T-helper 17 cell (primary cell): ENCODE data around the gene TTR. TPM values are rescaled to one million over a fixed set of nuclear protein-coding genes. Genes with fewer than 3 reads are reported as not detected.

ENCODE experiments used
- ATAC-seq: fragments of 150-1000 bp; cut with Tn5 transposase; 2 replicates; pipeline ENCODE4 v1.10.0; 2021; ENCODE audit warnings: mild to moderate bottlenecking, moderate library complexity
- DNase-seq, 3 donors: peaks; one replicate each; pipeline versions ENCODE4 v3.0.0 to v3.0.0-alpha.2; 2020 to 2021
- H3K9me3 ChIP-seq: one replicate; pipeline ENCODE4 v1.7.0; 2013; ENCODE audit warnings: low read length, mild to moderate bottlenecking; ENCODE audit not compliant: control insufficient read depth, poor library complexity, severe bottlenecking
- H3K27ac Mint-ChIP-seq: one replicate; pipeline ENCODE4 v1.8.0; 2022; ENCODE audit warnings: mild to moderate bottlenecking, moderate library complexity, mixed read lengths
- H3K27me3 Mint-ChIP-seq: one replicate; pipeline ENCODE4 v1.8.0; 2022; ENCODE audit warnings: mixed read lengths
- H3K36me3 Mint-ChIP-seq: one replicate; pipeline ENCODE4 v1.8.0; 2022; ENCODE audit warnings: low read depth, mixed read lengths
- H3K4me1 Mint-ChIP-seq: one replicate; pipeline ENCODE4 v1.8.0; 2022; ENCODE audit warnings: mild to moderate bottlenecking, mixed read lengths
- H3K4me3 Mint-ChIP-seq: one replicate; pipeline ENCODE4 v1.8.0; 2022; ENCODE audit warnings: mild to moderate bottlenecking, moderate library complexity, mixed read lengths
- total RNA-seq, 4 donors: library from RNA in 2 of 4; stranded (reverse) in 2 of 4; gene quantifications; one replicate each; pipeline ENCODE4 v1.2.3 and lab custom pipeline; 2022 to 2026

Gene TTR
- total RNA-seq, 2 donors from 2014 or later = not detected

DNA sequence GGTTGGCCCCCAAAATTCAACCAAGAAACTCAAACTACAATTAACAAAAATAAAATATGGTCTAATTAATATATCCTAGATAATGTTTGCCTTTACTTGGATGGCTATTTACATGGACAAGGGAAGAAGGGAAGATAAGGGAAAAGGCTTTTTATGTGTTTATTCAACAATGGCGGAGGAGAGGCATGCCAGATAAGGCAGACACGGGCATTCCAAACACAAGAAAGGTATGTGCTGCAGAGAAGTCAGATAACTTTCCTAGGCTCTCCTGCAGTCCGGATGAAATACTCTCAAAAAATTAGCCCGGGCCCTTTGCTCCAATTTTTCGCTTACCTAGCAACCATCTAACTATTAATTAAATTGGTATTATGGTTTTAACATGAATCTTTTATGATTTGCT is 5.1 kb upstream of the TTR start:
- no peak overlapping the region for H3K27ac Mint-ChIP-seq
- no peaks in the 10 kb centered on the region for H3K36me3 Mint-ChIP-seq
- peaks cover 9% of the 10 kb centered on the region for H3K27me3 Mint-ChIP-seq

DNA sequence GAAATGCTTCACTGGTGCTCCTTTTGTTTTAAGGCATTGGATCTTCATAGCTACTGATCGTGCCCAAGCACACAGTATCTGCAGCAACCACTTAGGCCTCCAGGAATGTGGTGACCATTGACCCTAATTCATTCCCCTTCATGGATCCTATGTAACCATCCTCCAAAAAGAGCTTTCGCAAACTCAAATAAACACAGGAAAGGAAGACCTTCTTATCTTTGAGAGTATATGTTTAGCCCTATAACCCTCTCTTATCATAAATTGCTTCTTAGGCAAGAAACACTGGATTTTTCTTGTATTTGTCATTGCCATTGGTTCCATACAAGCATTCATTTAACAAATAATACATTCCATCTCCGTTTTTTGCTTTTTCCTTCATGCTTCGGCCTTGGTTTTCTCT is 4.1 kb upstream of the TTR start:
- Mint-ChIP-seq H3K4me1 (no peaks in the 10 kb centered on the region), H3K27ac (no peak overlapping the region), H3K27me3 (peaks cover 10% of the 10 kb centered on the region), H3K36me3 (no peaks in the 10 kb centered on the region), H3K4me3 (no peak overlapping the region)
- ATAC-seq = no peak
- no peaks in the 10 kb centered on the region for H3K9me3 ChIP-seq
- no peak for DNase-seq

More for the DNA sequence above, 5.1 kb upstream of the TTR start:
- ATAC-seq (no peak), DNase-seq (no peak)
- H3K4me1 Mint-ChIP-seq = no peaks in the 10 kb centered on the region
- no peak overlapping the region for H3K4me3 Mint-ChIP-seq
- no peaks in the 10 kb centered on the region for H3K9me3 ChIP-seq

DNA sequence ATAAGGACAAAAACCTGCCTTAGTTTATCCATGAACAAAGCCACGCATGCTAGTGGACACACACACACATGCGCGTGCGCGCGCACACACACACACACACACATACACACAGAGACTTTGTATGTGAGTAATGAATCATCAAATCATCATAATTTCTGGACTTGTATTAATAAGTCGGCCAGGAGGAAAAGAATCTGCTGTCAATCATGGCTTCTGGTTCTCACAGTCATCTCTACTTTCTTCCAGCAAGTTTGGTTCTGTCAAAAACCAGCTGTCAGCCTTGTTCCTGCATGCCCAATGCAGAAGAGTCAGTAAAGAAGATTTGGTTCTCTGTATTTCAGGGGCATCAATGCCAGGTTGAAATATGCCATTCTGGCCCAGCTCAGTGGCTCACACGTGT is 1.1 kb upstream of the TTR start:
- no peaks in the 10 kb centered on the region for H3K36me3 Mint-ChIP-seq
- ATAC-seq (no peak), DNase-seq (no peak)
- no peak overlapping the region for H3K4me3 Mint-ChIP-seq
- H3K27me3 Mint-ChIP-seq = peaks cover 22% of the 10 kb centered on the region
- H3K4me1 Mint-ChIP-seq = no peaks in the 10 kb centered on the region
- H3K27ac Mint-ChIP-seq = no peak overlapping the region
- no peaks in the 10 kb centered on the region for H3K9me3 ChIP-seq

DNA sequence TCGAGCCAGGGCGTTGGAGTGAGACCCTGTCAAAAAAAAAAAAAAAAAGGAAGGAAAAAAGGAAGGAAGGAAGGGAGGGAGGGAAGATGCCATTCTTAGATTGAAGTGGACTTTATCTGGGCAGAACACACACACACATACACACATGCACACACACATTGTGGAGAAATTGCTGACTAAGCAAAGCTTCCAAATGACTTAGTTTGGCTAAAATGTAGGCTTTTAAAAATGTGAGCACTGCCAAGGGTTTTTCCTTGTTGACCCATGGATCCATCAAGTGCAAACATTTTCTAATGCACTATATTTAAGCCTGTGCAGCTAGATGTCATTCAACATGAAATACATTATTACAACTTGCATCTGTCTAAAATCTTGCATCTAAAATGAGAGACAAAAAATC is 564 bp upstream of the TTR start:
- Mint-ChIP-seq H3K4me3 (no peak overlapping the region), H3K4me1 (no peaks in the 10 kb centered on the region)

DNA sequence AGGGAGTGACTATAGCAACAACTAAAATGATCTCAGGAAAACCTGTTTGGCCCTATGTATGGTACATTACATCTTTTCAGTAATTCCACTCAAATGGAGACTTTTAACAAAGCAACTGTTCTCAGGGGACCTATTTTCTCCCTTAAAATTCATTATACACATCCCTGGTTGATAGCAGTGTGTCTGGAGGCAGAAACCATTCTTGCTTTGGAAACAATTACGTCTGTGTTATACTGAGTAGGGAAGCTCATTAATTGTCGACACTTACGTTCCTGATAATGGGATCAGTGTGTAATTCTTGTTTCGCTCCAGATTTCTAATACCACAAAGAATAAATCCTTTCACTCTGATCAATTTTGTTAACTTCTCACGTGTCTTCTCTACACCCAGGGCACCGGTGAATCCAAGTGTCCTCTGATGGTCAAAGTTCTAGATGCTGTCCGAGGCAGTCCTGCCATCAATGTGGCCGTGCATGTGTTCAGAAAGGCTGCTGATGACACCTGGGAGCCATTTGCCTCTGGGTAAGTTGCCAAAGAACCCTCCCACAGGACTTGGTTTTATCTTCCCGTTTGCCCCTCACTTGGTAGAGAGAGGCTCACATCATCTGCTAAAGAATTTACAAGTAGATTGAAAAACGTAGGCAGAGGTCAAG is 955 bp downstream of the TTR start:
- Mint-ChIP-seq H3K4me1 (no peaks in the 10 kb centered on the region), H3K27me3 (peaks cover 22% of the 10 kb centered on the region), H3K27ac (no peak overlapping the region), H3K4me3 (no peak overlapping the region), H3K36me3 (no peaks in the 10 kb centered on the region)
- DNase-seq (no peak), ATAC-seq (no peak)
- no peaks in the 10 kb centered on the region for H3K9me3 ChIP-seq

More for the DNA sequence above, 564 bp upstream of the TTR start:
- Mint-ChIP-seq H3K36me3 (no peaks in the 10 kb centered on the region), H3K27me3 (peaks cover 22% of the 10 kb centered on the region), H3K27ac (no peak overlapping the region)
- DNase-seq = no peak
- ATAC-seq = no peak
- H3K9me3 ChIP-seq = no peaks in the 10 kb centered on the region

DNA sequence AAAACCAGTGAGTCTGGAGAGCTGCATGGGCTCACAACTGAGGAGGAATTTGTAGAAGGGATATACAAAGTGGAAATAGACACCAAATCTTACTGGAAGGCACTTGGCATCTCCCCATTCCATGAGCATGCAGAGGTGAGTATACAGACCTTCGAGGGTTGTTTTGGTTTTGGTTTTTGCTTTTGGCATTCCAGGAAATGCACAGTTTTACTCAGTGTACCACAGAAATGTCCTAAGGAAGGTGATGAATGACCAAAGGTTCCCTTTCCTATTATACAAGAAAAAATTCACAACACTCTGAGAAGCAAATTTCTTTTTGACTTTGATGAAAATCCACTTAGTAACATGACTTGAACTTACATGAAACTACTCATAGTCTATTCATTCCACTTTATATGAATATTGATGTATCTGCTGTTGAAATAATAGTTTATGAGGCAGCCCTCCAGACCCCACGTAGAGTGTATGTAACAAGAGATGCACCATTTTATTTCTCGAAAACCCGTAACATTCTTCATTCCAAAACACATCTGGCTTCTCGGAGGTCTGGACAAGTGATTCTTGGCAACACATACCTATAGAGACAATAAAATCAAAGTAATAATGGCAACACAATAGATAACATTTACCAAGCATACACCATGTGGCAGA is 3.6 kb downstream of the TTR start:
- Mint-ChIP-seq H3K4me1 (no peaks in the 10 kb centered on the region), H3K36me3 (no peaks in the 10 kb centered on the region), H3K4me3 (no peak overlapping the region), H3K27me3 (peaks cover 26% of the 10 kb centered on the region), H3K27ac (no peak overlapping the region)
- DNase-seq = no peak
- no peaks in the 10 kb centered on the region for H3K9me3 ChIP-seq
- no peak for ATAC-seq

DNA sequence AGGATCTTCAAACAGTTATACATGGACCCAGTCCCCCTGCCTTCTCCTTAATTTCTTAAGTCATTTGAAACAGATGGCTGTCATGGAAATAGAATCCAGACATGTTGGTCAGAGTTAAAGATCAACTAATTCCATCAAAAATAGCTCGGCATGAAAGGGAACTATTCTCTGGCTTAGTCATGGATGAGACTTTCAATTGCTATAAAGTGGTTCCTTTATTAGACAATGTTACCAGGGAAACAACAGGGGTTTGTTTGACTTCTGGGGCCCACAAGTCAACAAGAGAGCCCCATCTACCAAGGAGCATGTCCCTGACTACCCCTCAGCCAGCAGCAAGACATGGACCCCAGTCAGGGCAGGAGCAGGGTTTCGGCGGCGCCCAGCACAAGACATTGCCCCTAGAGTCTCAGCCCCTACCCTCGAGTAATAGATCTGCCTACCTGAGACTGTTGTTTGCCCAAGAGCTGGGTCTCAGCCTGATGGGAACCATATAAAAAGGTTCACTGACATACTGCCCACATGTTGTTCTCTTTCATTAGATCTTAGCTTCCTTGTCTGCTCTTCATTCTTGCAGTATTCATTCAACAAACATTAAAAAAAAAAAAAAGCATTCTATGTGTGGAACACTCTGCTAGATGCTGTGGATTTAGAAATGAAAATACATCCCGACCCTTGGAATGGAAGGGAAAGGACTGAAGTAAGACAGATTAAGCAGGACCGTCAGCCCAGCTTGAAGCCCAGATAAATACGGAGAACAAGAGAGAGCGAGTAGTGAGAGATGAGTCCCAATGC is 4.6 kb downstream of the TTR start:
- no peaks in the 10 kb centered on the region for H3K4me1 Mint-ChIP-seq
- peaks cover 18% of the 10 kb centered on the region for H3K27me3 Mint-ChIP-seq
- H3K27ac Mint-ChIP-seq = no peak overlapping the region
- DNase-seq (no peak), ATAC-seq (no peak)
- H3K9me3 ChIP-seq = no peaks in the 10 kb centered on the region
- no peak overlapping the region for H3K4me3 Mint-ChIP-seq
- no peaks in the 10 kb centered on the region for H3K36me3 Mint-ChIP-seq

DNA sequence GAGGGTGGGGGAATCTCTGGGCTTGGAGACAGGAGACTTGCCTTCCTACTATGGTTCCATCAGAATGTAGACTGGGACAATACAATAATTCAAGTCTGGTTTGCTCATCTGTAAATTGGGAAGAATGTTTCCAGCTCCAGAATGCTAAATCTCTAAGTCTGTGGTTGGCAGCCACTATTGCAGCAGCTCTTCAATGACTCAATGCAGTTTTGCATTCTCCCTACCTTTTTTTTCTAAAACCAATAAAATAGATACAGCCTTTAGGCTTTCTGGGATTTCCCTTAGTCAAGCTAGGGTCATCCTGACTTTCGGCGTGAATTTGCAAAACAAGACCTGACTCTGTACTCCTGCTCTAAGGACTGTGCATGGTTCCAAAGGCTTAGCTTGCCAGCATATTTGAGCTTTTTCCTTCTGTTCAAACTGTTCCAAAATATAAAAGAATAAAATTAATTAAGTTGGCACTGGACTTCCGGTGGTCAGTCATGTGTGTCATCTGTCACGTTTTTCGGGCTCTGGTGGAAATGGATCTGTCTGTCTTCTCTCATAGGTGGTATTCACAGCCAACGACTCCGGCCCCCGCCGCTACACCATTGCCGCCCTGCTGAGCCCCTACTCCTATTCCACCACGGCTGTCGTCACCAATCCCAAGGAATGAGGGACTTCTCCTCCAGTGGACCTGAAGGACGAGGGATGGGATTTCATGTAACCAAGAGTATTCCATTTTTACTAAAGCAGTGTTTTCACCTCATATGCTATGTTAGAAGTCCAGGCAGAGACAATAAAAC is 6.5 kb downstream of the TTR start:
- no peaks in the 10 kb centered on the region for H3K4me1 Mint-ChIP-seq
- DNase-seq (no peak), ATAC-seq (no peak)
- no peak overlapping the region for H3K4me3 Mint-ChIP-seq
- no peaks in the 10 kb centered on the region for H3K9me3 ChIP-seq
- H3K36me3 Mint-ChIP-seq = peaks cover 3% of the 10 kb centered on the region
- H3K27ac Mint-ChIP-seq = no peak overlapping the region
- H3K27me3 Mint-ChIP-seq = peaks cover 10% of the 10 kb centered on the region

DNA sequence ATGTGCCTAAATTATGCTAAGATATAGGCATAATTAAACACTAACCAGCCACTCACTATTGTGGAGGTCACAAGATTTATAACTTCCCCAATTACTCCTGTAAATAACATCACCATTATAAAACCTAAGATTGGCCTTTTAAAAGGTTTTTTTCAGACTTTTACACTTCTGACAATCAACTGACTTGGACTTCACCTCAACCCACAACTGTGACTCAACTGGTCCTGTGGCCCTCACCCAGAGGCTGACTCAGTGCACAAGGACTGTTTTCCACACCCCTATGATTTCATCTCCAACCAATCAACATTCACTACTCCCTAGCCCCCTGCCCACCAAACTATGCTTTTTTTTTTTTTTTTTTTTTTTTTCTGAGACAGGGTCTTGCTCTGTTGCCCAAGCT is 11.6 kb downstream of the TTR start:
- Mint-ChIP-seq H3K27me3 (peaks cover 15% of the 10 kb centered on the region), H3K4me3 (no peak overlapping the region), H3K27ac (no peak overlapping the region), H3K36me3 (peaks cover 3% of the 10 kb centered on the region), H3K4me1 (no peaks in the 10 kb centered on the region)
- no peaks in the 10 kb centered on the region for H3K9me3 ChIP-seq
- DNase-seq (no peak), ATAC-seq (no peak)

DNA sequence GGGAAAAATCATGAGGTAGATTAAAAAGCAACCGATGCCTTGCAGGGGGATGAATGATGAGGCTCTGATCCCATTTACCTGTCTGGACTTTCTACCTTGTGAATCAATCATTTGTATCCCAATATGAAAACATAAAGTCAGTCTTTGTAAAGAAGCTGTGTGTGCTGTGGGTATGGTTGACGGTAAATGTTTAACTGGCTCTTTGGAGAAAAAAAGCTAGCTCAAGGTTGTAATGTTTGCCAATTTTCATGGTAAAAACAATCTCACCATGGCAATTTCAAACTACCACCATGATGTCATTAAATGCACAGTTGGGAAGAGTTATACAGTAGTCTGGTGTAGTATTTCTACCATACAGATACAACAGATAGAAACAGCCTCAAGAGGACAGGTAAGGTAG is 14.6 kb downstream of the TTR start:
- H3K9me3 ChIP-seq = no peaks in the 10 kb centered on the region

DNA sequence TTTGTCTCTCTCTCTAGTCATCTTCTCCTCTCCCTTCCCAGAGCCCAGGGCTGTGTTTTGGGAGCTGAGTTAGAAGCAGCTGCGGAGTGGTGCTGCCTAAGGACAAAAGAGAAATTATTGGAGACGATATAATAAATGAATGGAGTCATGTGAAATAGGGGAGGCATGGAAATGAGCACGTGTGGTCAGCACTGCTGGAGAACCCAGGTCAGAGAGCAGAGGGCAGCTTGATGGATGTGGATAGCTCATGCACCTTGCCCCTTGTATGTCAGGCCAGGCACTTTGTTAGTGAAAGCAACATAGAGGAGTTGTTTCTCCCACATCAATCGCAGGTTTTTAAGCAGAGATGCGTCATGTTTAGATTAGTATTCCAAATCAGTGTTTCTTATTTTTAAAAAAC is 15.7 kb downstream of the TTR start:
- H3K36me3 Mint-ChIP-seq = peaks cover 3% of the 10 kb centered on the region
- ATAC-seq (no peak), DNase-seq (no peak)
- no peaks in the 10 kb centered on the region for H3K4me1 Mint-ChIP-seq
- peaks cover 40% of the 10 kb centered on the region for H3K27me3 Mint-ChIP-seq
- H3K9me3 ChIP-seq = no peaks in the 10 kb centered on the region
- no peak overlapping the region for H3K27ac Mint-ChIP-seq
- H3K4me3 Mint-ChIP-seq = no peak overlapping the region

More for the DNA sequence above, 14.6 kb downstream of the TTR start:
- H3K36me3 Mint-ChIP-seq = peaks cover 3% of the 10 kb centered on the region
- no peak overlapping the region for H3K4me3 Mint-ChIP-seq
- H3K4me1 Mint-ChIP-seq = no peaks in the 10 kb centered on the region
- H3K27me3 Mint-ChIP-seq = peaks cover 30% of the 10 kb centered on the region
- no peak for ATAC-seq
- DNase-seq = no peak
- H3K27ac Mint-ChIP-seq = no peak overlapping the region

DNA sequence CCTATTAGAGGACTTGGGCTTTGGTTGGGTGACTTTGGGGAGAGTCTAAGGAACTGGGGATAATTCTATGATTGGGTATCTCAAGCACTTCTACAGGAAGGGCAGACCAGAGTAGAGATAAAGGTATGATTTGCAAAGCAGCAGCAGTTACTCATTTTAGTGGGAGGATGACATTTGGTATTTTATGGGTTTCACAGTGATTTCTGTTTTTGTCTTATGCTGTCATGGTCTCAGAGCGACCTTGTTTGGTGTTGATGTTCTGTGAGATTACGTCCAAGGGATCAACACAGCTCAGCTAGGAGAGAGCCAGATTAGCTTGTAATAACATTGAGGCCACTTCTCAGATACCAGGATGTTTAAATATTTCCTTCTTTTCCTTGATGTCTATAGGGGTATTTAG is 18.2 kb downstream of the TTR start:
- Mint-ChIP-seq H3K4me1 (no peaks in the 10 kb centered on the region), H3K4me3 (no peak overlapping the region), H3K27ac (no peak overlapping the region), H3K36me3 (no peaks in the 10 kb centered on the region), H3K27me3 (peaks cover 30% of the 10 kb centered on the region)
- ATAC-seq (no peak), DNase-seq (no peak)
- H3K9me3 ChIP-seq = no peaks in the 10 kb centered on the region
